SK-N-SH treated with all-trans-retinoic acid at 6 μM for 48 hours (cell line): Measurements from ENCODE around the gene PHF2.

Experiments used
- CREB5 ChIP-seq: fragments of 250-450 bp; sonication (Bioruptor Pico); IDR thresholded peaks from 2 replicates; pipeline ENCODE4 v1.5.1; 2020; ENCODE audit warnings: low read depth, mild to moderate bottlenecking, moderate library complexity
- ESRRG ChIP-seq: fragments of 250-450 bp; sonication (Bioruptor Pico); IDR thresholded peaks from 2 replicates; pipeline ENCODE4 v1.6.1; 2021; ENCODE audit warnings: mild to moderate bottlenecking
- ISL1 ChIP-seq: fragments of 250-450 bp; sonication (Bioruptor Pico); IDR thresholded peaks from 2 replicates; pipeline ENCODE4 v2.1.2; 2022; ENCODE audit warnings: mild to moderate bottlenecking, moderate library complexity
- PATZ1 ChIP-seq: fragments of 250-450 bp; sonication (Bioruptor Pico); IDR thresholded peaks from 2 replicates; pipeline ENCODE4 v1.8.0; 2020; ENCODE audit warnings: mild to moderate bottlenecking, moderate library complexity, borderline replicate concordance
- POU6F1 ChIP-seq: fragments of 250-450 bp; sonication (Bioruptor Pico); IDR thresholded peaks from 2 replicates; pipeline ENCODE4 v1.8.0; 2021; ENCODE audit warnings: low read depth, mild to moderate bottlenecking, moderate library complexity, borderline replicate concordance
- PPARA ChIP-seq: fragments of 250-450 bp; sonication (Bioruptor Pico); IDR thresholded peaks from 2 replicates; pipeline ENCODE4 v1.5.0; 2020; ENCODE audit warnings: mild to moderate bottlenecking, borderline replicate concordance
- SNAI2 ChIP-seq: fragments of 250-450 bp; sonication (Bioruptor Pico); IDR thresholded peaks from 2 replicates; pipeline ENCODE4 v1.5.0; 2020; ENCODE audit warnings: mild to moderate bottlenecking, moderate library complexity
- ZNF70 ChIP-seq: fragments of 450-650 bp; formaldehyde crosslinking; IDR thresholded peaks from 2 replicates; pipeline ENCODE4 v1.5.0; 2020; ENCODE audit warnings: mild to moderate bottlenecking, moderate library complexity

GRCh38 chr9:93662952-93663572, 86.7 kb downstream of the PHF2 start:
- TF ChIP-seq ISL1 (no peak), ZNF70 (CRISPR knock-in tag) (no peak), CREB5 (CRISPR knock-in tag) (no peak), ESRRG (CRISPR knock-in tag) (no peak), PPARA (CRISPR knock-in tag) (no peak), PATZ1 (CRISPR knock-in tag) (no peak), SNAI2 (CRISPR knock-in tag) (no peak), POU6F1 (CRISPR knock-in tag) (no peak)
